ENCODE results near the gene CYSTM1. TPM values are rescaled to one million over a fixed set of nuclear protein-coding genes. Genes with fewer than 3 reads are reported as not detected.

CYSTM1 gene
- total RNA-seq, 1 donor from 2014 or later, result 93.3 TPM

DNA sequence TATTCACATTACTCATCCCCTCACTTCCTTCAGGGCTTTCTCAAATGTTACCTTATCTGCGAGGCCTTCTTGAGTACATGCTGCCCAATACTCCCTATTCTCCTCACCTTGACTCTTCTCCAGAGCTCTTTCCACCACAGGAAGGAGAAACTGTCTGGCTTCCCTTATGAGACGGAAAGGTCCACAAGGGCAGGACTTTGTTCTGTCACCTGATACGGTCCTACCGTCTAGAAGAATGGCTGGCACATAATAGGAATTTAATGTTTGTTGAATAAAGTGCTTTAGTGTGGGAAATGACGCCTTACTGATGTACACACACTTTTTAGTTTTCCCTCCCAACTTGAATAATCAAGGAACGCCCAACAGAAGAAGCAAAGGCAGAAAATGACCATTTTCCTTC, 75.4 kb downstream of the CYSTM1 start:
- H3K27ac ChIP-seq (replicated peaks), result no peak overlapping the region

DNA sequence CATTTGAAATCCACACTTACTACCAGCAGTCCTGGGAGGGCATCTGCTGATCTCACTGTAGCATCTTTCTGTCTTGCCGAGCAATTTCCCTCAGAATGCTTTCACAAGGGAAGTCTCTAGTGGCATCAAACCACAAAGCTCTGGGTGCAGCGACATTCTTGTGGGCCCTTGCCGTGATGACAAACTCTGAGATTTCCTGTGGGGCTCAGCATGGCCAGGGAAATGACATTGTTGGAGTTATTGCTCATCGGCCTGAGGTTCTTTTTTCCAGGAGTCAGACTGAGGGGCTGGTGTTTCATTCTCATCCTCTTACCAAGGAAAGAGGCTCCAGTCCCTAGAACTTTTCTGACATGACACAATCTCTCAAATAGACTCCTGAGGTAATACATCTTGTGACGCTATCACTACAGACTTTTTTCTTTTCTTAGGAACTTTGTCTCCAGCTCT, 76.6 kb downstream of the CYSTM1 start:
- no peak for DNase-seq
- H3K9me3 ChIP-seq (replicated peaks), result no peaks in the 10 kb centered on the region
- H3K4me1 ChIP-seq, result peaks cover 92% of the 10 kb centered on the region
- intact Hi-C loops (cut with micrococcal nuclease), result no loop called here
- H3K4me3 ChIP-seq, result no peak overlapping the region
- TF ChIP-seq, protein P1, sequence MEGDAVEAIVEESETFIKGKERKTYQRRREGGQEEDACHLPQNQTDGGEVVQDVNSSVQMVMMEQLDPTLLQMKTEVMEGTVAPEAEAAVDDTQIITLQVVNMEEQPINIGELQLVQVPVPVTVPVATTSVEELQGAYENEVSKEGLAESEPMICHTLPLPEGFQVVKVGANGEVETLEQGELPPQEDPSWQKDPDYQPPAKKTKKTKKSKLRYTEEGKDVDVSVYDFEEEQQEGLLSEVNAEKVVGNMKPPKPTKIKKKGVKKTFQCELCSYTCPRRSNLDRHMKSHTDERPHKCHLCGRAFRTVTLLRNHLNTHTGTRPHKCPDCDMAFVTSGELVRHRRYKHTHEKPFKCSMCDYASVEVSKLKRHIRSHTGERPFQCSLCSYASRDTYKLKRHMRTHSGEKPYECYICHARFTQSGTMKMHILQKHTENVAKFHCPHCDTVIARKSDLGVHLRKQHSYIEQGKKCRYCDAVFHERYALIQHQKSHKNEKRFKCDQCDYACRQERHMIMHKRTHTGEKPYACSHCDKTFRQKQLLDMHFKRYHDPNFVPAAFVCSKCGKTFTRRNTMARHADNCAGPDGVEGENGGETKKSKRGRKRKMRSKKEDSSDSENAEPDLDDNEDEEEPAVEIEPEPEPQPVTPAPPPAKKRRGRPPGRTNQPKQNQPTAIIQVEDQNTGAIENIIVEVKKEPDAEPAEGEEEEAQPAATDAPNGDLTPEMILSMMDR (IDR thresholded peaks at IDR 0.05; ENCODE audit: borderline replicate concordance), result no peak
- no peaks in the 10 kb centered on the region for H3K27me3 ChIP-seq (ENCODE audit: low read depth)
- H3K36me3 ChIP-seq, result peaks cover 12% of the 10 kb centered on the region
- H3K27ac ChIP-seq (replicated peaks), result peak overlapping the region; percentile 44

More for the DNA sequence above, 75.4 kb downstream of the CYSTM1 start:
- TF ChIP-seq, protein P1 (IDR thresholded peaks at IDR 0.05; ENCODE audit: borderline replicate concordance), result no peak
- intact Hi-C loops (cut with micrococcal nuclease), result no loop called here
- Histone ChIP-seq H3K36me3 (peaks cover 15% of the 10 kb centered on the region), H3K4me1 (peaks cover 92% of the 10 kb centered on the region), H3K4me3 (no peak overlapping the region), H3K9me3 (replicated peaks) (no peaks in the 10 kb centered on the region), H3K27me3 (ENCODE audit: low read depth) (no peaks in the 10 kb centered on the region)
- DNase-seq, result no peak

DNA sequence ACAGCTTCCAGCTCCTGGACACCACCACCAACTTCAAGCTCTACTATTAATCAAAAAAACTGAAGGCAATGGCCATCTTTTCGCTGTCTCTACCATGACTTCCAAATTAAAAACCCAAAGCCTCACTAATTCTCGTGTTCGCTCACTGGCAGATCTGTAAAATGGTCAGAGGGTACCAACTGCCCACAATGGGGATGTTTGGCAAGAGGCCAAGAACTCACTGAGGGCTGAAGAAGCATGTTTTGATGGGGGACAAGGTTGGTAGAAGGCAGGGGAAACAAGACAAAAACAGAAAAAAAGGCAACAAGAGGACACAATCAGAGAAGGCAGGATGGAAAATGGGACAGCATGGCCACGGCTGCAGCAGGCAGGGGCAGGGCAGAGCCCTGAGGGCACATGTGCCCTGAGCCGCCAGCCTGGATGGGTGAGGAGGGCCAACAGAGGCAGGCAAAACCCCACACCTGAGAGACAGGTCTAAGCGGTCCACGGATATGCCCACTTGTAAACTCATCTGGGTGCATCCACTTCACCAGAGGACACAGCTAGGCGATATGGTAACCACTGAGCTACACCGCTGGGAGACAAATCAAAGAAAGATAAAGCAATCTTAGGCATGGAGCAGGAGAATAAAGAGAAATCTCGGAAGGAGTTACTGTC, 77.6 kb downstream of the CYSTM1 start:
- no peak for DNase-seq
- peaks cover 85% of the 10 kb centered on the region for H3K4me1 ChIP-seq
- H3K4me3 ChIP-seq, result no peak overlapping the region
- no peaks in the 10 kb centered on the region for H3K9me3 ChIP-seq (replicated peaks)
- TF ChIP-seq, protein P1 (IDR thresholded peaks at IDR 0.05; ENCODE audit: borderline replicate concordance), result no peak
- peaks cover 12% of the 10 kb centered on the region for H3K36me3 ChIP-seq
- H3K27ac ChIP-seq (replicated peaks), result peak overlapping the region; percentile 44
- H3K27me3 ChIP-seq (ENCODE audit: low read depth), result no peaks in the 10 kb centered on the region
- intact Hi-C loops (cut with micrococcal nuclease), result no loop called here

DNA sequence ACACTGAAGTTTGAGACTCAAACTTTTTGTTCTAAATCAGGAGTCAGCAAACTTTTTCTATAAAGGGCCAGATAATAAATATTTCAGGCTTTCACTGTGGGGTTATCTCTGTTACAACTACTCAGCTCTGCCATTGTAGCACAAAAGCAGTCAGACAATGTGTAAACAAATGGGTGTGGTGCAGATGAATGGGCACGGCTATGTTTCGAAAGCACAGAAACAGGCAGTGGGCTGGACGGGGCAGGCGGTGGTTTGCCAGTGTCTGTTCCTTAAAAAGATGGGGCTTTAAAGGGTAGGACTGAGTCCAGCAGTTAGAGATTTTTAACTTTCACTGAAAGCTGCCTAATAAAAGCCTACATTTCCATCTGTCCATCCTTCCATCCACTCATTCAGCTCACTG, 79.0 kb downstream of the CYSTM1 start:
- H3K36me3 ChIP-seq, result peaks cover 19% of the 10 kb centered on the region
- intact Hi-C loops (cut with micrococcal nuclease), result no loop called here
- no peaks in the 10 kb centered on the region for H3K9me3 ChIP-seq (replicated peaks)
- no peak overlapping the region for H3K4me3 ChIP-seq
- H3K27me3 ChIP-seq (ENCODE audit: low read depth), result no peaks in the 10 kb centered on the region
- DNase-seq, result no peak
- TF ChIP-seq, protein P1 (IDR thresholded peaks at IDR 0.05; ENCODE audit: borderline replicate concordance), result no peak
- peaks cover 83% of the 10 kb centered on the region for H3K4me1 ChIP-seq
- no peak overlapping the region for H3K27ac ChIP-seq (replicated peaks)

DNA sequence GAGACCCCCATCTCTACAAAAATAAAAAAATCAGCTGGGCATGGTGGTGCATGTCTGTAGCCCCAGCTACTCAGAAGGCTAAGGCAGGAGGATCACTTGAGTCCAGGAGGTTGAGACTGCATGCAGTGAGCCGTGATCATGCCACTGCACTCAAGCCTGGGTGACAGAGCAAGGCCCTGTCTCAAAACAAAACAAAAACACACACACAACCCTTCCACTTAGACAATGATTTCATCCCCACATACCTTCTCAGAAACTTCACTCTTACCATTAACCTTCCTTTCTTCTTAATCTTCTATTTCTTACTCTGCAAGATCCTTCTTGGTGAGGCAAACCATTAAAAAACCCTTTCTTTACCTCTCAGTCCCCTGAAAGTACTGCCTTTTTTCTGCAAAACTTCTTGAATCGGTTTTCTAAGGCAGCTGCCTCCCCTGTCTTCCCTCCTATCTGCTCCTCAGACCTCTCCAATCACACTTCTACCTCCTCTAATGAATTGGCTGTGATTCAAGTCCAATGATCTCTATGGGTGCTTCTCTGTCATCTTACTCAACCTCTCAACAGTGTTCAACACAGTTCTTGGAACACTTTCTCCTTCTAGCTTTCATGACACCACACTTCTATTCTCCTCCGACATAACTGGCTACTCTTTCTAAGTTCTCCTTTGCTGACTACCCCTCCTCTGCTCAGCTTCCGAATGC, 80.6 kb downstream of the CYSTM1 start:
- Histone ChIP-seq H3K9me3 (replicated peaks) (no peaks in the 10 kb centered on the region), H3K36me3 (peaks cover 8% of the 10 kb centered on the region), H3K4me3 (no peak overlapping the region), H3K27ac (replicated peaks) (no peak overlapping the region), H3K27me3 (ENCODE audit: low read depth) (no peaks in the 10 kb centered on the region), H3K4me1 (peaks cover 78% of the 10 kb centered on the region)
- DNase-seq, result no peak
- TF ChIP-seq, protein P1 (IDR thresholded peaks at IDR 0.05; ENCODE audit: borderline replicate concordance), result no peak
- intact Hi-C loops (cut with micrococcal nuclease), result no loop called here

Data from left ventricle myocardium inferior (tissue), 1 donor.